Neural progenitor cell (in vitro differentiated cells): ENCODE data around the gene CRCP. TPM values are rescaled to one million over a fixed set of nuclear protein-coding genes. Genes with fewer than 3 reads are reported as not detected.
"Not testable (repeated sequence)": the region's sequence is repeated elsewhere in the genome, so short reads cannot be mapped to it uniquely, and the experiment has no call there.

Experiments
- DNase-seq: peaks from one replicate; pipeline ENCODE4 v3.0.0-alpha.2; 2016; ENCODE audit warnings: low spot score
- H2AFZ ChIP-seq: fragments of 200-600 bp; sonication (generic); replicated peaks from 2 replicates; pipeline ENCODE4 v1.6.1; 2016; ENCODE audit warnings: antibody characterized with exemption
- H3F3A ChIP-seq: fragments of 200-600 bp; sonication (generic); 2 replicates; pipeline ENCODE4 v1.6.1; 2016; ENCODE audit warnings: antibody characterized with exemption, low read depth
- H3K27ac ChIP-seq: fragments of 200-600 bp; sonication (generic); 2 replicates; pipeline ENCODE4 v1.5.1; 2016; ENCODE audit warnings: mild to moderate bottlenecking
- H3K27me3 ChIP-seq: fragments of 200-600 bp; sonication (generic); 2 replicates; pipeline ENCODE4 v1.6.1; 2016; ENCODE audit warnings: mild to moderate bottlenecking, moderate library complexity
- H3K36me3 ChIP-seq: fragments of 200-600 bp; sonication (generic); 2 replicates; pipeline ENCODE4 v1.5.1; 2016
- H3K4me1 ChIP-seq: fragments of 200-600 bp; sonication (generic); 2 replicates; pipeline ENCODE4 v1.6.1; 2016; ENCODE audit warnings: mixed run types
- H3K4me2 ChIP-seq: fragments of 200-600 bp; sonication (generic); 2 replicates; pipeline ENCODE4 v1.6.1; 2016
- H3K4me3 ChIP-seq: fragments of 200-600 bp; sonication (generic); 2 replicates; pipeline ENCODE4 v1.5.1; 2016
- H3K79me2 ChIP-seq: fragments of 200-600 bp; sonication (generic); 2 replicates; pipeline ENCODE4 v1.6.1; 2016; ENCODE audit warnings: low read depth
- H3K9ac ChIP-seq: fragments of 200-600 bp; sonication (generic); 2 replicates; pipeline ENCODE4 v1.6.1; 2016
- H3K9me3 ChIP-seq: fragments of 200-600 bp; sonication (generic); 2 replicates; pipeline ENCODE4 v1.5.1; 2016; ENCODE audit warnings: low read depth
- H4K20me1 ChIP-seq: fragments of 200-600 bp; sonication (generic); 2 replicates; pipeline ENCODE4 v1.6.1; 2016; ENCODE audit warnings: low read depth
- H3K27ac Mint-ChIP-seq: 3 replicates; pipeline ENCODE4 v1.8.0; 2021; ENCODE audit warnings: mixed read lengths
- H3K27me3 Mint-ChIP-seq: 2 replicates; pipeline ENCODE4 v1.8.0; 2022; ENCODE audit warnings: low read depth, mild to moderate bottlenecking, inconsistent platforms, moderate library complexity, mixed read lengths; ENCODE audit not compliant: insufficient read depth
- H3K36me3 Mint-ChIP-seq: 3 replicates; pipeline ENCODE4 v1.8.0; 2021; ENCODE audit warnings: mixed read lengths
- H3K4me1 Mint-ChIP-seq: 3 replicates; pipeline ENCODE4 v1.8.0; 2021; ENCODE audit warnings: mixed read lengths
- H3K4me3 Mint-ChIP-seq: 3 replicates; pipeline ENCODE4 v1.8.0; 2021; ENCODE audit warnings: mild to moderate bottlenecking, moderate library complexity, mixed read lengths
- H3K9me3 Mint-ChIP-seq: 3 replicates; pipeline ENCODE4 v1.8.0; 2020; ENCODE audit warnings: mixed read lengths
- EZH2 ChIP-seq: fragments of 200-600 bp; sonication (generic); IDR thresholded peaks from 2 replicates; pipeline ENCODE4 v1.6.1; 2017; ENCODE audit warnings: antibody characterized with exemption, mild to moderate bottlenecking, moderate library complexity
- EZH2phosphoT487 ChIP-seq: fragments of 200-600 bp; sonication (generic); IDR thresholded peaks from 2 replicates; pipeline ENCODE4 v1.6.1; 2017; ENCODE audit warnings: antibody characterized with exemption
- total RNA-seq: library from RNA; depleted of rRNA; stranded (reverse); fragments of >200 nt; gene quantifications from 2 replicates; pipeline ENCODE4 v1.2.3, GENCODE V29; 2015; ENCODE audit warnings: low replicate concordance
- TF ChIP-seq, protein P1 (sequence below): fragments of 200-600 bp; sonication (generic); IDR thresholded peaks from 2 replicates; pipeline ENCODE4 v1.5.1; 2017; ENCODE audit warnings: antibody characterized with exemption, mild to moderate bottlenecking

CRCP gene
- total RNA-seq, 1 donor from 2014 or later: 30.0 TPM

DNA sequence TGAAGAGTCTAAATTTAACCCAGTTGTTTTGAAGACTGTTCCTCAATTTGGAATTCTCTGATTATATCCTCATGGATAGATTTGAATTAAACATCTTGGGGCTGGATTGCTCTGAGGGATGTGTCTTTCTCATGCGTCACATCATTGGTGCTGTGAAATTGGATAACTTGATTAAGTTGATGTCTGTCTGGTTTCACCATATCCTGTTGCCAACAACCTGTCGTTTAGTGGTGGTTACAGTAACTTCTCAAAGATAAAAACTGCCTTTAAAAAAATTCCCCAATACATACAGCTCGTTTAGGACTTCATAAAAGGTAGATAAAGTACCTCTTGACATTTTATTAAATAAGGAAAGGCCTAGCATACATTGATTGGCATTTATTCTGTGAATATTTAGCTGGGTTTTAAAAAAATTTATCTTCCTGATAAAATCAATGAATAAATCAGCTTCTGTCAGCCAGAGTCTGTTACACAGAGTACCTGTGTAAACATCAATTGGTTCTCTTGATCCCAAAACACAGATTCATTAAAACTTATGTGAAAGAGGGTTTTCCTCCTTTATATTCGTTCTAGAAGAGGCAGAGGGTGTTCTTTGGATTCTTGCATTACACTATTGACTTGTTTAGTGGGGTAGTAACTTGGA, 10.5 kb downstream of the CRCP start:
- Histone ChIP-seq H3K4me1 (no peaks in the 10 kb centered on the region), H3F3A (no peaks in the 10 kb centered on the region), H4K20me1 (peaks cover 11% of the 10 kb centered on the region), H3K4me2 (no peak overlapping the region), H3K9me3 (no peaks in the 10 kb centered on the region), H3K36me3 (no peaks in the 10 kb centered on the region), H3K9ac (no peak overlapping the region), H3K4me3 (no peak overlapping the region), H3K79me2 (peaks cover 92% of the 10 kb centered on the region), H3K27me3 (no peaks in the 10 kb centered on the region), H3K27ac (no peak overlapping the region), H2AFZ (no peak overlapping the region)
- Mint-ChIP-seq H3K27me3 (no peaks in the 10 kb centered on the region), H3K4me3 (no peak overlapping the region), H3K27ac (no peak overlapping the region), H3K9me3 (no peaks in the 10 kb centered on the region), H3K36me3 (peaks cover 5% of the 10 kb centered on the region), H3K4me1 (no peaks in the 10 kb centered on the region)
- TF ChIP-seq EZH2: no peak
- no peak for TF ChIP-seq EZH2phosphoT487
- TF ChIP-seq, protein P1, sequence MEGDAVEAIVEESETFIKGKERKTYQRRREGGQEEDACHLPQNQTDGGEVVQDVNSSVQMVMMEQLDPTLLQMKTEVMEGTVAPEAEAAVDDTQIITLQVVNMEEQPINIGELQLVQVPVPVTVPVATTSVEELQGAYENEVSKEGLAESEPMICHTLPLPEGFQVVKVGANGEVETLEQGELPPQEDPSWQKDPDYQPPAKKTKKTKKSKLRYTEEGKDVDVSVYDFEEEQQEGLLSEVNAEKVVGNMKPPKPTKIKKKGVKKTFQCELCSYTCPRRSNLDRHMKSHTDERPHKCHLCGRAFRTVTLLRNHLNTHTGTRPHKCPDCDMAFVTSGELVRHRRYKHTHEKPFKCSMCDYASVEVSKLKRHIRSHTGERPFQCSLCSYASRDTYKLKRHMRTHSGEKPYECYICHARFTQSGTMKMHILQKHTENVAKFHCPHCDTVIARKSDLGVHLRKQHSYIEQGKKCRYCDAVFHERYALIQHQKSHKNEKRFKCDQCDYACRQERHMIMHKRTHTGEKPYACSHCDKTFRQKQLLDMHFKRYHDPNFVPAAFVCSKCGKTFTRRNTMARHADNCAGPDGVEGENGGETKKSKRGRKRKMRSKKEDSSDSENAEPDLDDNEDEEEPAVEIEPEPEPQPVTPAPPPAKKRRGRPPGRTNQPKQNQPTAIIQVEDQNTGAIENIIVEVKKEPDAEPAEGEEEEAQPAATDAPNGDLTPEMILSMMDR: no peak
- DNase-seq: no peak

DNA sequence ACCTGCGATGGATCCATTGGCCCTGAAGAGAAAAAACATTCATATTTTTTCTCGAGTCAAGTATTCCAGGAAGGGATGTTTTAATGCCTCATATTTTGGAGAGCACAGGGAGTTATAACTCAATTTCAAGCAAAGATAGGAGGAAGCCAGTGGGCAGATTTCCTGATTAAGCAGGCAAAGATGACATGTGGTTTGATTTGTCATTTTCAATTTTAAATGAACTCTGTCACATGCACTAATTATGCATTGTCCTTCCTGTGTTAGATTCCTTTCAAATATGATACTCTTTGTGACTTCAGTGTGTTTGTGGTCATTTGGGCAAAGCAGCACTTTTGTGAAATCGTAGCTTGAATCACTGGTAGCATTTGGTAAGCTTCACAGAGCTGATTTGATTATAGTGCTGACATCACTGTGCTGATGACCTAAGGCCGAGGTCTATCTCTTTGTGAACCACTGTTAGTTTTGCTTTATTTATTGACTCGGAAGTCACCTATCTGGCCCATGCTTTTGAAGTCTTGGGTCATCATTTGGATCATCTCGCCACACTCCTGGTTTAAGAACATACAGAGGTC, 11.2 kb downstream of the CRCP start:
- Histone ChIP-seq H4K20me1 (peaks cover 11% of the 10 kb centered on the region), H3K79me2 (peaks cover 87% of the 10 kb centered on the region)
- H3K4me3 Mint-ChIP-seq, H3K36me3 Mint-ChIP-seq, H3K27ac ChIP-seq, DNase-seq, H3K4me1 Mint-ChIP-seq, H3K27me3 Mint-ChIP-seq, H3K9me3 ChIP-seq, H3K36me3 ChIP-seq, H3K27me3 ChIP-seq, H3K27ac Mint-ChIP-seq, H3K9ac ChIP-seq, H3K4me2 ChIP-seq, H2AFZ ChIP-seq, H3K4me3 ChIP-seq, H3K4me1 ChIP-seq, H3K9me3 Mint-ChIP-seq, H3F3A ChIP-seq: not testable (repeated sequence)

DNA sequence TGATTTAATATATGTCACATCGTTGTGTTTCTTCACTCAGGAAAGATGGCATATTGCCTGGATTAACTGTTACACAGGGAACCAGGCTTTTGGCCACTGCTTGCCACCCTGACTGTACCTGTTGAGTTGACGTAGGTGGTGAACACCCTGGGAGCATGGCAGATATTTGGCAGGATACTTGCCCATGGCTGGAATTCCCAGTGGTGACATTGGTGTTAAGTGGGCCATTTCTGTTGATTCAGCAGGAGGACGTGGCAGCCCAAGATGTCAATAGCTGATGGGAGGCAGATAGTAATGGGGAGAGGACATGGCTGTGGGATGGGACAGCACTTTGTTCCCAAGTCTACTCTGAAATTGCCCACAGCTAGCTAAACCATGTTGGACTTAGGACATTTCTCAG, 12.5 kb downstream of the CRCP start:
- not testable (repeated sequence) for H3K4me1 ChIP-seq, H3K36me3 ChIP-seq, H2AFZ ChIP-seq, H3K9ac ChIP-seq, H3K4me2 ChIP-seq, H3K4me3 Mint-ChIP-seq, H3K27ac ChIP-seq, H3F3A ChIP-seq, H3K27me3 ChIP-seq, H3K9me3 Mint-ChIP-seq, H3K27me3 Mint-ChIP-seq, DNase-seq, H3K4me1 Mint-ChIP-seq, H3K27ac Mint-ChIP-seq, H3K4me3 ChIP-seq, H3K9me3 ChIP-seq
- Histone ChIP-seq H4K20me1 (peaks cover 11% of the 10 kb centered on the region), H3K79me2 (peaks cover 74% of the 10 kb centered on the region)
- peaks cover 13% of the 10 kb centered on the region for H3K36me3 Mint-ChIP-seq

DNA sequence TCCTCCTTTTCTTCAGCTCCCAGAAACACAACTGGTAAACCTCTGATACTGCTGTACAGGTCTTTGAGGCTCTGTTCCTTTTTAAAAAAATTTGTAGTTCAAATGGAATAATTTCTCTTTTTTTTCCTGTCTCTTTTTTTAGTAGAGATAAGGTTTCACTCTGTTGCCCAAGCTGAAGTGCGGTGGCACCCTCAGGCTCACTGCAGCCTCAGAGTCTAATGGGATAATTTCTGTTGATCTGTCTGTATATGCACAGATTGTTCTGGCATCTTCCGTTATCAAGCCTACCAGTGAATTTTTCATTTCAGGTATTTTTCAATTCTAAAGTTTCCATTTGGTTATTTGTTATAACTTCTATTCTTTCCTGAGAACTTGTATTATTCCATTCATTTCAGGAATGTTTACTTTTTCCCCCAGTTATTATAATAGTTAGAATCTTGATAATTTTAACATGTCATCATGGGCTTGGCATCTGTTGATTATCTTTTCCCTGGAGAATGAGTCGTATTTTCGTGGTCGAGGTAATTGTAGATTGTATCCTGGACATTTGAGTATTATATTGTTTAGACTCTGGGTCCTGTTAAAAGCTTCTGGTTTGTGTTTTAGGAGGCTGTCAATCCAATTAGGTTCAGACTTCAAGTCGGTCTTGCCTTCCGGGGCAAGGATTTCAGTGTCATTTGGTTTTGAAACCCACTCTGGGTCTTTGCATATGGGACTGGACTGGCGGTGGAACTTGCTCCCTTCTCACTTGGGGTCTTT, 24.5 kb downstream of the CRCP start:
- Histone ChIP-seq H4K20me1 (no peaks in the 10 kb centered on the region), H2AFZ (no peak overlapping the region), H3K79me2 (no peaks in the 10 kb centered on the region), H3K4me2 (no peak overlapping the region), H3K4me3 (no peak overlapping the region), H3K27ac (no peak overlapping the region), H3K9me3 (no peaks in the 10 kb centered on the region), H3K27me3 (no peaks in the 10 kb centered on the region), H3F3A (no peaks in the 10 kb centered on the region), H3K9ac (no peak overlapping the region), H3K36me3 (peaks cover 6% of the 10 kb centered on the region), H3K4me1 (no peaks in the 10 kb centered on the region)
- no peaks in the 10 kb centered on the region for H3K4me1 Mint-ChIP-seq
- H3K9me3 Mint-ChIP-seq: no peaks in the 10 kb centered on the region
- DNase-seq: no peak
- no peaks in the 10 kb centered on the region for H3K27me3 Mint-ChIP-seq
- TF ChIP-seq, protein P1: no peak
- TF ChIP-seq EZH2phosphoT487: no peak
- TF ChIP-seq EZH2: no peak
- H3K27ac Mint-ChIP-seq: no peak overlapping the region
- H3K4me3 Mint-ChIP-seq: no peak overlapping the region
- peaks cover 27% of the 10 kb centered on the region for H3K36me3 Mint-ChIP-seq
